Transverse colon (tissue), 4 donors: ENCODE data around the gene STRN3.
A peak's percentile ranks its signal among the peaks of the same experiment; 100 is the strongest.
"Not testable (repeated sequence)": the region's sequence is repeated elsewhere in the genome, so short reads cannot be mapped to it uniquely, and the experiment has no call there.

Experiments used
- EP300 ChIP-seq: sonication (generic); formaldehyde crosslinking; IDR thresholded peaks from one replicate; pipeline ENCODE4 v1.6.1; 2017; ENCODE audit warnings: antibody characterized with exemption, low read depth
- POLR2A ChIP-seq: fragments of 450-650 bp; IDR thresholded peaks from one replicate; pipeline ENCODE4 v1.6.1; 2016; ENCODE audit warnings: antibody characterized with exemption, mild to moderate bottlenecking, moderate library complexity
- POLR2AphosphoS5 ChIP-seq, 3 donors: sonication (generic); formaldehyde crosslinking; IDR thresholded peaks; one replicate each; pipeline ENCODE4 v1.6.1; 2016; ENCODE audit warnings: antibody characterized with exemption in 3 of 3
- TF ChIP-seq, protein P1 (sequence below), 5 experiments: fragments of 200-600 bp in 3 of 5; fragments of 450-650 bp in 2 of 5; sonication (generic) in 3 of 5; IDR thresholded peaks; 1 replicate in 2 of 5; 2 replicates in 3 of 5; pipeline ENCODE4 v1.5.1; 2016 to 2017; ENCODE audit warnings: antibody characterized with exemption in 5 of 5, inconsistent platforms in 3 of 5, mild to moderate bottlenecking in 2 of 5, moderate library complexity in 1 of 5

DNA sequence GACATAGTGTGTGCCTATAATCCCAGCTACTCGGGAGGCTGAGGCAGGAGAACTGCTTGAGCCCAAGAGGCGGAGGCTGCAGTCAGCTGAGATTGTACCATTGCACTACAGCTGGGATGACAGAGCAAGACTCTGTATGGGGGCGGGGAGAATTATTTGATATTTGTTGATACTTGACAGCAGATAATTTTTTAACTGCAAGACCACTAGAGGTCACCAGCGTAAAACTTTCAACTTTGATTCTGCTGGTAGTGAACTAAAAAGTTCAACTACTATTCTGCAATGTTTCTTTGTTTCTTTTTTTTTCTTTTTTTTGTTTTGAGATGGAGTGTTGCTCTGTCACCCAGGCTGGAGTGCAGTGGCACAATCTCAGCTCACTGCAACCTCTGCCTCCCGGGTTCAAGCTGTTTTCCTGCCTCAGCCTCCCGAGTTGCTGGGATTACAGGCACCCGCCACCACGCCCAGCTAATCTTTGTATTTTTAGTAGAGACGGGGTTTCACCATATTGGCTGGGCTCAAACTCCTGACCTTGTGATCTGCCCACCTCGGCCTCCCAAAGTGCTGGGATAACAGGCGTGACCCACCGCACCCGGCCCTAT is 46.0 kb downstream of the STRN3 start:
- TF ChIP-seq, protein P1, sequence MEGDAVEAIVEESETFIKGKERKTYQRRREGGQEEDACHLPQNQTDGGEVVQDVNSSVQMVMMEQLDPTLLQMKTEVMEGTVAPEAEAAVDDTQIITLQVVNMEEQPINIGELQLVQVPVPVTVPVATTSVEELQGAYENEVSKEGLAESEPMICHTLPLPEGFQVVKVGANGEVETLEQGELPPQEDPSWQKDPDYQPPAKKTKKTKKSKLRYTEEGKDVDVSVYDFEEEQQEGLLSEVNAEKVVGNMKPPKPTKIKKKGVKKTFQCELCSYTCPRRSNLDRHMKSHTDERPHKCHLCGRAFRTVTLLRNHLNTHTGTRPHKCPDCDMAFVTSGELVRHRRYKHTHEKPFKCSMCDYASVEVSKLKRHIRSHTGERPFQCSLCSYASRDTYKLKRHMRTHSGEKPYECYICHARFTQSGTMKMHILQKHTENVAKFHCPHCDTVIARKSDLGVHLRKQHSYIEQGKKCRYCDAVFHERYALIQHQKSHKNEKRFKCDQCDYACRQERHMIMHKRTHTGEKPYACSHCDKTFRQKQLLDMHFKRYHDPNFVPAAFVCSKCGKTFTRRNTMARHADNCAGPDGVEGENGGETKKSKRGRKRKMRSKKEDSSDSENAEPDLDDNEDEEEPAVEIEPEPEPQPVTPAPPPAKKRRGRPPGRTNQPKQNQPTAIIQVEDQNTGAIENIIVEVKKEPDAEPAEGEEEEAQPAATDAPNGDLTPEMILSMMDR (IDR thresholded peaks at IDR 0.05): peak; percentile 53 to 62 (median 56)
- TF ChIP-seq POLR2A; POLR2AphosphoS5 (IDR thresholded peaks at IDR 0.05); EP300: not testable (repeated sequence)
